K562 (cell line): Measurements from ENCODE around the gene POU2F3. TPM values are rescaled to one million over a fixed set of nuclear protein-coding genes. Genes with fewer than 3 reads are reported as not detected.
A peak's percentile ranks its signal among the peaks of the same experiment; 100 is the strongest.

ENCODE experiments used
- ATAC-seq: fragments of 200-7000 bp; cut with Tn5 transposase; 3 replicates; pipeline ENCODE4 v1.9.1; 2020; ENCODE audit warnings: moderate library complexity
- BruUV-seq: library from RNA; stranded (reverse); fragments of 400-500 nt; replicated peaks from 2 replicates; lab custom pipeline; 2021; lab: Mats Ljungman, UMichigan
- CTCF ChIA-PET: fragments of 300-600 bp; formaldehyde crosslinking; extraction: SDS; loops from one replicate; lab custom pipeline; 2021; ENCODE audit warnings: low intra/inter-chr PET ratio; lab: Yijun Ruan, JAX
- POLR2A ChIA-PET: fragments of 300-600, 350-650 bp; sonication (Branson Sonifier 250); formaldehyde crosslinking; extraction: SDS; loops from one replicate; lab custom pipeline; 2021; ENCODE audit warnings: antibody characterized with exemption, inconsistent platforms; lab: Yijun Ruan, JAX
- DNase-seq, 4 experiments: peaks; one replicate each; pipeline versions ENCODE4 v3.0.0 to v3.0.0-alpha.2; 2011 to 2018; ENCODE audit warnings: low spot score in 3 of 4, mixed read lengths in 3 of 4; ENCODE audit errors: extremely low read depth in 1 of 4
- FAIRE-seq: peaks from 2 replicates; lab custom pipeline; 2011; peaks lifted over from hg19 to GRCh38; lab: Jason Lieb, UNC
- H2AFZ ChIP-seq: 2 replicates; pipeline ENCODE4 v1.6.0; 2011; ENCODE audit warnings: low read depth, low read length, control low read depth, inconsistent platforms
- H3K27ac ChIP-seq: fragments of 200-600 bp; 3 replicates; pipeline ENCODE4 v1.8.0; 2011; ENCODE audit warnings: low read depth, mild to moderate bottlenecking, control low read depth, inconsistent platforms, low read length, moderate library complexity, mixed read lengths; ENCODE audit errors: extremely low read depth
- H3K27me3 ChIP-seq, 2 experiments: fragments of 300-600 bp in 1 of 2; 2 replicates in 1 of 2; 3 replicates in 1 of 2; pipeline versions ENCODE4 v1.6.0 to v1.8.0; 2011; ENCODE audit warnings: inconsistent platforms in 2 of 2, low read length in 2 of 2, mild to moderate bottlenecking in 1 of 2, mixed read lengths in 1 of 2, moderate library complexity in 1 of 2; ENCODE audit not compliant: control insufficient read depth in 2 of 2, insufficient read depth in 2 of 2
- H3K36me3 ChIP-seq: fragments of 300-600 bp; 3 replicates; pipeline ENCODE4 v1.8.0; 2011; ENCODE audit warnings: mild to moderate bottlenecking, low read length, inconsistent platforms; ENCODE audit not compliant: control insufficient read depth, insufficient read depth
- H3K4me1 ChIP-seq, 2 experiments: fragments of 200-600 bp in 1 of 2; replicated peaks in 1 of 2; 2 replicates in 1 of 2; 3 replicates in 1 of 2; pipeline versions ENCODE4 v1.5.1 to v1.8.0; 2011; ENCODE audit warnings: inconsistent platforms in 2 of 2, low read length in 2 of 2, mild to moderate bottlenecking in 1 of 2, mixed read lengths in 1 of 2, moderate library complexity in 1 of 2; ENCODE audit not compliant: control insufficient read depth in 2 of 2, insufficient read depth in 2 of 2
- H3K4me2 ChIP-seq: 2 replicates; pipeline ENCODE4 v1.6.1; 2011; ENCODE audit warnings: low read length, control low read depth, inconsistent platforms, mixed read lengths; ENCODE audit not compliant: insufficient read depth
- H3K4me3 ChIP-seq: fragments of 200-600 bp; sonication (generic), shearing (Covaris generic); 2 replicates; pipeline ENCODE4 v1.5.1; 2016; ENCODE audit warnings: control low read depth, inconsistent platforms
- H3K79me2 ChIP-seq: fragments of 200-600 bp; 3 replicates; pipeline ENCODE4 v1.8.0; 2011; ENCODE audit warnings: low read length, inconsistent platforms; ENCODE audit not compliant: control insufficient read depth, insufficient read depth
- H3K9ac ChIP-seq, 2 experiments: 2 replicates each; pipeline versions ENCODE4 v1.6.0 to v1.6.1; 2011; ENCODE audit warnings: low read depth in 2 of 2, low read length in 2 of 2, control low read depth in 1 of 2, inconsistent platforms in 1 of 2, mild to moderate bottlenecking in 1 of 2, mixed read lengths in 1 of 2; ENCODE audit not compliant: insufficient read depth in 1 of 2
- H3K9me1 ChIP-seq: one replicate; pipeline ENCODE4 v1.6.0; 2011; ENCODE audit warnings: inconsistent platforms, mild to moderate bottlenecking, low read length, moderate library complexity; ENCODE audit not compliant: control insufficient read depth, insufficient read depth
- H3K9me3 ChIP-seq: replicated peaks from 2 replicates; pipeline ENCODE4 v1.5.1; 2011; ENCODE audit warnings: low read depth, low read length, inconsistent platforms; ENCODE audit not compliant: control insufficient read depth, insufficient read depth
- H4K20me1 ChIP-seq: replicated peaks from 2 replicates; pipeline ENCODE4 v1.6.1; 2011; ENCODE audit warnings: low read length, inconsistent platforms, mixed read lengths; ENCODE audit not compliant: control insufficient read depth, insufficient read depth
- CEBPB ChIP-seq: fragments of 450-650 bp; IDR thresholded peaks from 2 replicates; pipeline ENCODE4 v1.6.1; 2016; ENCODE audit warnings: missing genetic modification characterization, missing compliant biosample characterization
- CEBPG ChIP-seq, 3 experiments: fragments of 200-800 bp in 1 of 3; sonication (Bioruptor generic) in 1 of 3; sonication (generic) in 1 of 3; formaldehyde crosslinking in 1 of 3; IDR thresholded peaks in 2 of 3; conservative IDR thresholded peaks in 1 of 3; 2 replicates each; pipeline versions ENCODE4 v1.6.1 to v1.8.0; 2016 to 2022; ENCODE audit warnings: missing compliant biosample characterization in 2 of 3, missing genetic modification characterization in 2 of 3, mild to moderate bottlenecking in 1 of 3, missing genetic modification reagents in 1 of 3
- WGBS: fragments of 100-300 bp; shearing (Covaris generic); methylation state at CpG from one replicate; pipeline ENCODE4 v1.1.6; 2016; ENCODE audit warnings: low coverage, mixed read lengths; ENCODE audit not compliant: insufficient coverage; ENCODE audit errors: missing lambda C conversion rate; 5-methylcytosine and 5-hydroxymethylcytosine counted together
- in situ Hi-C: fragments of 300-500 bp; cut with MboI; formaldehyde crosslinking; loops from 4 replicates; pipeline ENCODE4 v1.15.0; 2018; ENCODE audit warnings: inconsistent platforms, mixed read lengths
- intact Hi-C: fragments of 100-400 bp; cut with micrococcal nuclease; formaldehyde crosslinking; loops from 2 replicates; pipeline ENCODE4 v1.14.2; 2022
- polyA plus RNA-seq, 8 experiments: library from polyadenylated mRNA; depleted of rRNA in 4 of 8; stranded (reverse) in 5 of 8; unstranded in 3 of 8; fragments of >200 nt; fragmentation: Nextera tagmentation in 2 of 8; fragmentation: Illumina TruSeq in 1 of 8; extraction: Ambion mirVana in 2 of 8; extraction: Trizol in 1 of 8; gene quantifications; 2 replicates each; pipeline versions ENCODE4 v1.2.1 to v1.2.3, GENCODE V29; 2011 to 2014; ENCODE audit warnings: inconsistent platforms in 1 of 8, missing spikeins in 1 of 8
- total RNA-seq, 7 experiments: library from RNA; depleted of rRNA in 6 of 7; stranded (reverse); fragments of >200 nt in 6 of 7; fragmentation: Illumina TruSeq in 2 of 7; extraction: Trizol in 2 of 7; gene quantifications; 2 replicates each; pipeline versions ENCODE4 v1.2.1 to v1.2.3, GENCODE V29; 2011 to 2021; ENCODE audit warnings: low replicate concordance in 1 of 7
- TF ChIP-seq, protein P1 (sequence below): fragments of 450-650 bp; IDR thresholded peaks from 2 replicates; pipeline ENCODE4 v1.6.1; 2014; ENCODE audit warnings: low read depth, mild to moderate bottlenecking, moderate library complexity, borderline replicate concordance

Gene POU2F3
- total and polyA plus RNA-seq, 9 of the 15 experiments (the other 6 are each of a cell fraction or from before 2014, with no cell fraction given), result not detected

DNA sequence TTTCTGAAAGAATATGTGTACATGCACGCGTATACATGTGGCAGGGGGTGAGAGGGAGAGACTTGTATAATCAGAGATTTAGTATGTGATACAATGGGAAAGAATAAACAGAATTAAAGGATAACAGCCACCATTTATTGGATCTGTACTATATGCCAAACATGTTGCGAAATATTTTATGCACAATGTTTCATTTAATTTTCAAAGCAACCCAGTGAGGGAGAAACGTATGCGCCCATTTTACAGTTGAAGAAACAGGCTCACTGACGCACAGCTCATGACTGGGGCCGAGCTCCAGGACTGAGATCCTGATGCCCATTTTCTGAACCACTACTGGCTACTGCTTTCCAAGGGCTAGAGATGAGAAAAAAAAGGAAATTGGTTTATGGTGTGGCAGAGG lies 32.4 kb upstream of the POU2F3 start:
- Histone ChIP-seq H3K4me1 (peaks cover 10 to 25% of the 10 kb centered on the region in 2 experiments; a peak in 4 of 5 replicates), H3K4me2 (no peak overlapping the region), H2AFZ (no peak overlapping the region), H3K79me2 (peaks cover 4% of the 10 kb centered on the region; the same call in 1 of the 3 replicates), H3K9me1 (no peaks in the 10 kb centered on the region), H3K36me3 (no peaks in the 10 kb centered on the region), H3K9me3 (no peaks in the 10 kb centered on the region), H3K4me3 (no peak overlapping the region)
- FAIRE-seq (no peak), ATAC-seq (no peak)
- POLR2A ChIA-PET, result interaction anchor here (0.9 kb wide), 1 partner anchor 32 kb away, joined by 4 read pairs; the partner anchor contains the start of gene POU2F3
- CTCF ChIA-PET, result no interaction called here
- BruUV-seq, result no TSS peak
- intact Hi-C loops, result no loop called here
- 75% methylated on average over 7 of the region's 7 CpGs for WGBS
- in situ Hi-C loops, result no loop called here
- no peak for TF ChIP-seq CEBPG (CRISPR knock-in tag; IDR thresholded peaks at IDR 0.05)
- peak; percentile 40 to 71; a peak in 2 of 4 replicates for TF ChIP-seq CEBPG (tag; conservative IDR thresholded peaks at IDR 0.05 in 1 of 2, IDR thresholded peaks at IDR 0.05 in 1 of 2)
- TF ChIP-seq CEBPB (tag), result peak; percentile 82
- TF ChIP-seq, protein P1, sequence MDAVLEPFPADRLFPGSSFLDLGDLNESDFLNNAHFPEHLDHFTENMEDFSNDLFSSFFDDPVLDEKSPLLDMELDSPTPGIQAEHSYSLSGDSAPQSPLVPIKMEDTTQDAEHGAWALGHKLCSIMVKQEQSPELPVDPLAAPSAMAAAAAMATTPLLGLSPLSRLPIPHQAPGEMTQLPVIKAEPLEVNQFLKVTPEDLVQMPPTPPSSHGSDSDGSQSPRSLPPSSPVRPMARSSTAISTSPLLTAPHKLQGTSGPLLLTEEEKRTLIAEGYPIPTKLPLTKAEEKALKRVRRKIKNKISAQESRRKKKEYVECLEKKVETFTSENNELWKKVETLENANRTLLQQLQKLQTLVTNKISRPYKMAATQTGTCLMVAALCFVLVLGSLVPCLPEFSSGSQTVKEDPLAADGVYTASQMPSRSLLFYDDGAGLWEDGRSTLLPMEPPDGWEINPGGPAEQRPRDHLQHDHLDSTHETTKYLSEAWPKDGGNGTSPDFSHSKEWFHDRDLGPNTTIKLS, result no peak
- TF ChIP-seq, all 486 proteins: peak for 2
- H3K9ac ChIP-seq, result no peak overlapping the region
- no peak overlapping the region for H3K27ac ChIP-seq
- DNase-seq, result no peak
- no peaks in the 10 kb centered on the region for H4K20me1 ChIP-seq
- peaks cover 0 to 11% of the 10 kb centered on the region in 2 experiments; a peak in 2 of 5 replicates for H3K27me3 ChIP-seq
